K562 (cell line): ENCODE data around the gene NLE1. TPM values are rescaled to one million over a fixed set of nuclear protein-coding genes. Genes with fewer than 3 reads are reported as not detected.
"Not testable (repeated sequence)": the region's sequence is repeated elsewhere in the genome, so short reads cannot be mapped to it uniquely, and the experiment has no call there.

Experiments
- ATAC-seq: fragments of 200-7000 bp; cut with Tn5 transposase; 3 replicates; pipeline ENCODE4 v1.9.1; 2020; ENCODE audit warnings: moderate library complexity
- BruUV-seq: library from RNA; stranded (reverse); fragments of 400-500 nt; replicated peaks from 2 replicates; lab custom pipeline; 2021; lab: Mats Ljungman, UMichigan
- CTCF ChIA-PET: fragments of 300-600 bp; formaldehyde crosslinking; extraction: SDS; loops from one replicate; lab custom pipeline; 2021; ENCODE audit warnings: low intra/inter-chr PET ratio; lab: Yijun Ruan, JAX
- POLR2A ChIA-PET: fragments of 300-600, 350-650 bp; sonication (Branson Sonifier 250); formaldehyde crosslinking; extraction: SDS; loops from one replicate; lab custom pipeline; 2021; ENCODE audit warnings: antibody characterized with exemption, inconsistent platforms; lab: Yijun Ruan, JAX
- DNase-seq, 4 experiments: peaks; one replicate each; pipeline versions ENCODE4 v3.0.0 to v3.0.0-alpha.2; 2011 to 2018; ENCODE audit warnings: low spot score in 3 of 4, mixed read lengths in 3 of 4; ENCODE audit errors: extremely low read depth in 1 of 4
- FAIRE-seq: peaks from 2 replicates; lab custom pipeline; 2011; peaks lifted over from hg19 to GRCh38; lab: Jason Lieb, UNC
- H2AFZ ChIP-seq: 2 replicates; pipeline ENCODE4 v1.6.0; 2011; ENCODE audit warnings: low read depth, low read length, control low read depth, inconsistent platforms
- H3K27ac ChIP-seq: fragments of 200-600 bp; 3 replicates; pipeline ENCODE4 v1.8.0; 2011; ENCODE audit warnings: low read depth, mild to moderate bottlenecking, control low read depth, inconsistent platforms, low read length, moderate library complexity, mixed read lengths; ENCODE audit errors: extremely low read depth
- H3K27me3 ChIP-seq, 2 experiments: fragments of 300-600 bp in 1 of 2; 2 replicates in 1 of 2; 3 replicates in 1 of 2; pipeline versions ENCODE4 v1.6.0 to v1.8.0; 2011; ENCODE audit warnings: inconsistent platforms in 2 of 2, low read length in 2 of 2, mild to moderate bottlenecking in 1 of 2, mixed read lengths in 1 of 2, moderate library complexity in 1 of 2; ENCODE audit not compliant: control insufficient read depth in 2 of 2, insufficient read depth in 2 of 2
- H3K36me3 ChIP-seq: fragments of 300-600 bp; 3 replicates; pipeline ENCODE4 v1.8.0; 2011; ENCODE audit warnings: mild to moderate bottlenecking, low read length, inconsistent platforms; ENCODE audit not compliant: control insufficient read depth, insufficient read depth
- H3K4me1 ChIP-seq, 2 experiments: fragments of 200-600 bp in 1 of 2; replicated peaks in 1 of 2; 2 replicates in 1 of 2; 3 replicates in 1 of 2; pipeline versions ENCODE4 v1.5.1 to v1.8.0; 2011; ENCODE audit warnings: inconsistent platforms in 2 of 2, low read length in 2 of 2, mild to moderate bottlenecking in 1 of 2, mixed read lengths in 1 of 2, moderate library complexity in 1 of 2; ENCODE audit not compliant: control insufficient read depth in 2 of 2, insufficient read depth in 2 of 2
- H3K4me2 ChIP-seq: 2 replicates; pipeline ENCODE4 v1.6.1; 2011; ENCODE audit warnings: low read length, control low read depth, inconsistent platforms, mixed read lengths; ENCODE audit not compliant: insufficient read depth
- H3K4me3 ChIP-seq: fragments of 200-600 bp; sonication (generic), shearing (Covaris generic); 2 replicates; pipeline ENCODE4 v1.5.1; 2016; ENCODE audit warnings: control low read depth, inconsistent platforms
- H3K79me2 ChIP-seq: fragments of 200-600 bp; 3 replicates; pipeline ENCODE4 v1.8.0; 2011; ENCODE audit warnings: low read length, inconsistent platforms; ENCODE audit not compliant: control insufficient read depth, insufficient read depth
- H3K9ac ChIP-seq, 2 experiments: 2 replicates each; pipeline versions ENCODE4 v1.6.0 to v1.6.1; 2011; ENCODE audit warnings: low read depth in 2 of 2, low read length in 2 of 2, control low read depth in 1 of 2, inconsistent platforms in 1 of 2, mild to moderate bottlenecking in 1 of 2, mixed read lengths in 1 of 2; ENCODE audit not compliant: insufficient read depth in 1 of 2
- H3K9me1 ChIP-seq: one replicate; pipeline ENCODE4 v1.6.0; 2011; ENCODE audit warnings: inconsistent platforms, mild to moderate bottlenecking, low read length, moderate library complexity; ENCODE audit not compliant: control insufficient read depth, insufficient read depth
- H3K9me3 ChIP-seq: replicated peaks from 2 replicates; pipeline ENCODE4 v1.5.1; 2011; ENCODE audit warnings: low read depth, low read length, inconsistent platforms; ENCODE audit not compliant: control insufficient read depth, insufficient read depth
- H4K20me1 ChIP-seq: replicated peaks from 2 replicates; pipeline ENCODE4 v1.6.1; 2011; ENCODE audit warnings: low read length, inconsistent platforms, mixed read lengths; ENCODE audit not compliant: control insufficient read depth, insufficient read depth
- TCF15 ChIP-seq: fragments of 250-450 bp; sonication (Bioruptor Pico); IDR thresholded peaks from 2 replicates; pipeline ENCODE4 v1.8.0; 2022; ENCODE audit warnings: moderate library complexity, mild to moderate bottlenecking, inconsistent platforms
- ZNF512 ChIP-seq: IDR thresholded peaks from 2 replicates; pipeline ENCODE4 v1.6.1; 2016; ENCODE audit warnings: missing genetic modification characterization, missing compliant biosample characterization
- WGBS: fragments of 100-300 bp; shearing (Covaris generic); methylation state at CpG from one replicate; pipeline ENCODE4 v1.1.6; 2016; ENCODE audit warnings: low coverage, mixed read lengths; ENCODE audit not compliant: insufficient coverage; ENCODE audit errors: missing lambda C conversion rate; 5-methylcytosine and 5-hydroxymethylcytosine counted together
- in situ Hi-C: fragments of 300-500 bp; cut with MboI; formaldehyde crosslinking; loops from 4 replicates; pipeline ENCODE4 v1.15.0; 2018; ENCODE audit warnings: inconsistent platforms, mixed read lengths
- intact Hi-C: fragments of 100-400 bp; cut with micrococcal nuclease; formaldehyde crosslinking; loops from 2 replicates; pipeline ENCODE4 v1.14.2; 2022
- polyA plus RNA-seq, 8 experiments: library from polyadenylated mRNA; depleted of rRNA in 4 of 8; stranded (reverse) in 5 of 8; unstranded in 3 of 8; fragments of >200 nt; fragmentation: Nextera tagmentation in 2 of 8; fragmentation: Illumina TruSeq in 1 of 8; extraction: Ambion mirVana in 2 of 8; extraction: Trizol in 1 of 8; gene quantifications; 2 replicates each; pipeline versions ENCODE4 v1.2.1 to v1.2.3, GENCODE V29; 2011 to 2014; ENCODE audit warnings: inconsistent platforms in 1 of 8, missing spikeins in 1 of 8
- total RNA-seq, 7 experiments: library from RNA; depleted of rRNA in 6 of 7; stranded (reverse); fragments of >200 nt in 6 of 7; fragmentation: Illumina TruSeq in 2 of 7; extraction: Trizol in 2 of 7; gene quantifications; 2 replicates each; pipeline versions ENCODE4 v1.2.1 to v1.2.3, GENCODE V29; 2011 to 2021; ENCODE audit warnings: low replicate concordance in 1 of 7

NLE1 gene
- total and polyA plus RNA-seq, 9 of the 15 experiments (the other 6 are each of a cell fraction or from before 2014, with no cell fraction given), result 3.8 to 69.0 (median 29.4) TPM

- Histone ChIP-seq H3K9me1 (no peaks in the 10 kb centered on the region), H2AFZ (no peak overlapping the region), H3K4me1 (no peaks in the 10 kb centered on the region), H3K9me3 (no peaks in the 10 kb centered on the region), H3K27ac (no peak overlapping the region), H3K79me2 (no peaks in the 10 kb centered on the region), H3K36me3 (no peaks in the 10 kb centered on the region), H3K27me3 (peaks cover 9 to 43% of the 10 kb centered on the region in 2 experiments), H4K20me1 (no peaks in the 10 kb centered on the region), H3K4me3 (no peak overlapping the region), H3K9ac (no peak overlapping the region), H3K4me2 (no peak overlapping the region)
- POLR2A ChIA-PET, result no interaction called here
- ATAC-seq (no peak), DNase-seq (no peak), FAIRE-seq (no peak)
- intact Hi-C loops, result no loop called here
- WGBS, result 6% methylated on average over 2 of the region's 2 CpGs
- no TSS peak for BruUV-seq
- CTCF ChIA-PET, result no interaction called here
- peak; percentile 89 for TF ChIP-seq ZNF512 (tag)
- TF ChIP-seq TCF15, result no peak
- in situ Hi-C loops, result loop anchor here (5.0 kb wide), 1 partner anchor 362 kb away; the partner anchor contains the start of gene SLFN12L
These were observed 32.8 kb upstream of the NLE1 start for GRCh38 chr17:35174835-35175334.

GRCh38 chr17:35172321-35172720, 30.2 kb upstream of the NLE1 start:
- ATAC-seq, BruUV-seq, POLR2A ChIA-PET, H3K79me2 ChIP-seq, H4K20me1 ChIP-seq, H3K4me3 ChIP-seq, H3K4me2 ChIP-seq, H3K9me3 ChIP-seq, FAIRE-seq, intact Hi-C loops, H3K27ac ChIP-seq, H3K4me1 ChIP-seq, H3K36me3 ChIP-seq, H3K9me1 ChIP-seq, DNase-seq, H3K9ac ChIP-seq, H2AFZ ChIP-seq: not testable (repeated sequence)
- H3K27me3 ChIP-seq, result peaks cover 11 to 55% of the 10 kb centered on the region in 2 experiments
- CTCF ChIA-PET, result interaction anchor here (1.6 kb wide), 1 partner anchor 575 kb away, joined by 5 read pairs; no protein-coding TSS in a partner anchor
- in situ Hi-C loops, result loop anchor here (5.0 kb wide), 1 partner anchor 365 kb away; the partner anchor contains the start of gene SLFN12L
- WGBS, result 2% methylated on average over 3 of the region's 3 CpGs
